HepG2 (cell line): ENCODE data around the gene MAPK9. TPM values are rescaled to one million over a fixed set of nuclear protein-coding genes. Genes with fewer than 3 reads are reported as not detected.

Source experiments
- ATAC-seq: fragments of 200-7000 bp; cut with Tn5 transposase; 3 replicates; pipeline ENCODE4 v1.9.1; 2020; ENCODE audit warnings: mild to moderate bottlenecking, moderate library complexity
- BruUV-seq: library from RNA; stranded (reverse); fragments of 400-500 nt; replicated peaks from 2 replicates; lab custom pipeline; 2021; lab: Mats Ljungman, UMichigan
- CTCF ChIA-PET: fragments of 300-600 bp; formaldehyde crosslinking; extraction: SDS; loops from one replicate; lab custom pipeline; 2021; ENCODE audit warnings: low total read pairs, inconsistent platforms, low intra/inter-chr PET ratio; lab: Yijun Ruan, JAX
- POLR2A ChIA-PET: fragments of 350-600 bp; sonication (Branson Sonifier 250); formaldehyde crosslinking; loops from one replicate; lab custom pipeline; 2020; ENCODE audit warnings: antibody characterized with exemption, inconsistent platforms; lab: Yijun Ruan, JAX
- DNase-seq: peaks from one replicate; pipeline ENCODE4 v3.0.0-alpha.2; 2015; ENCODE audit warnings: low spot score
- FAIRE-seq: peaks from 3 replicates; lab custom pipeline; 2011; peaks lifted over from hg19 to GRCh38; lab: Jason Lieb, UNC
- H2AFZ ChIP-seq: one replicate; pipeline ENCODE4 v1.6.1; 2011; ENCODE audit warnings: low read length, inconsistent platforms
- H3K27ac ChIP-seq: fragments of 300-600 bp; 3 replicates; pipeline ENCODE4 v1.8.0; 2011; ENCODE audit warnings: mixed run types, mild to moderate bottlenecking, mixed read lengths, low read length, inconsistent platforms; ENCODE audit not compliant: insufficient read depth; ENCODE audit errors: extremely low read length
- H3K27me3 ChIP-seq, 2 experiments: fragments of 200-600 bp in 1 of 2; 2 replicates in 1 of 2; 3 replicates in 1 of 2; pipeline versions ENCODE4 v1.6.0 to v1.8.0; 2011; ENCODE audit warnings: low read length in 2 of 2, mild to moderate bottlenecking in 2 of 2, moderate library complexity in 2 of 2, inconsistent platforms in 1 of 2; ENCODE audit not compliant: insufficient read depth in 2 of 2, control insufficient read depth in 1 of 2
- H3K36me3 ChIP-seq, 2 experiments: fragments of 200-600 bp in 1 of 2; replicated peaks in 1 of 2; 2 replicates in 1 of 2; 3 replicates in 1 of 2; pipeline versions ENCODE4 v1.5.1 to v1.8.0; 2011; ENCODE audit warnings: low read length in 2 of 2, inconsistent platforms in 1 of 2; ENCODE audit not compliant: insufficient read depth in 2 of 2, control insufficient read depth in 1 of 2
- H3K4me1 ChIP-seq: 2 replicates; pipeline ENCODE4 v1.5.1; 2012; ENCODE audit warnings: low read length, inconsistent platforms; ENCODE audit not compliant: insufficient read depth
- H3K4me2 ChIP-seq: 2 replicates; pipeline ENCODE4 v1.6.0; 2011; ENCODE audit warnings: low read depth, low read length, inconsistent platforms
- H3K4me3 ChIP-seq, 3 experiments: fragments of 200-600 bp in 1 of 3; sonication (generic), shearing (Covaris generic) in 1 of 3; replicated peaks in 1 of 3; 2 replicates each; pipeline ENCODE4 v1.5.1; 2011 to 2016; ENCODE audit warnings: low read length in 3 of 3, inconsistent platforms in 2 of 3, low read depth in 2 of 3, mild to moderate bottlenecking in 2 of 3, control low read depth in 1 of 3, mixed read lengths in 1 of 3; ENCODE audit not compliant: insufficient read depth in 1 of 3
- H3K79me2 ChIP-seq: one replicate; pipeline ENCODE4 v1.6.1; 2011; ENCODE audit warnings: low read length, inconsistent platforms; ENCODE audit not compliant: insufficient read depth
- H3K9ac ChIP-seq: 2 replicates; pipeline ENCODE4 v1.6.0; 2011; ENCODE audit warnings: mild to moderate bottlenecking, low read depth, low read length, inconsistent platforms; ENCODE audit not compliant: insufficient read depth
- H3K9me3 ChIP-seq: 2 replicates; pipeline ENCODE4 v1.5.1; 2012; ENCODE audit warnings: mild to moderate bottlenecking, low read length
- H4K20me1 ChIP-seq: 2 replicates; pipeline ENCODE4 v1.6.0; 2011; ENCODE audit warnings: inconsistent platforms, mild to moderate bottlenecking, low read length, moderate library complexity; ENCODE audit not compliant: insufficient read depth
- ELF3 ChIP-seq: IDR thresholded peaks from 2 replicates; pipeline ENCODE4 v1.6.1; 2016; ENCODE audit warnings: missing genetic modification reagents, missing compliant biosample characterization
- FOXJ3 ChIP-seq: sonication (generic); formaldehyde crosslinking; IDR thresholded peaks from 2 replicates; pipeline ENCODE4 v1.4.0; 2020; ENCODE audit warnings: missing genetic modification reagents, mild to moderate bottlenecking, borderline replicate concordance
- HOXA5 ChIP-seq: sonication (generic); formaldehyde crosslinking; IDR thresholded peaks from 2 replicates; pipeline ENCODE4 v1.4.0; 2020; ENCODE audit warnings: missing genetic modification reagents
- MAZ ChIP-seq, 2 experiments: sonication (generic) in 1 of 2; formaldehyde crosslinking in 1 of 2; IDR thresholded peaks; 2 replicates each; pipeline versions ENCODE4 v1.5.0 to v1.6.1; 2012 to 2020; ENCODE audit warnings: low read depth in 2 of 2, mild to moderate bottlenecking in 2 of 2, borderline replicate concordance in 1 of 2, improper control_type of control experiment in 1 of 2, low read length in 1 of 2, missing genetic modification reagents in 1 of 2, moderate library complexity in 1 of 2
- RBM22 ChIP-seq: fragments of 200-400 bp; formaldehyde crosslinking; optimal IDR thresholded peaks from 2 replicates; pipeline ENCODE3; 2017; ENCODE audit warnings: mild to moderate bottlenecking, low read length, moderate library complexity
- SRSF4 ChIP-seq: fragments of 200-400 bp; formaldehyde crosslinking; IDR thresholded peaks from one replicate; pipeline ENCODE4 v1.6.1; 2018; ENCODE audit warnings: mild to moderate bottlenecking, low read depth, low read length, moderate library complexity; ENCODE audit not compliant: poor library complexity, severe bottlenecking
- STAG1 ChIP-seq: sonication (generic); formaldehyde crosslinking; IDR thresholded peaks from 2 replicates; pipeline ENCODE4 v1.4.0; 2020; ENCODE audit warnings: missing genetic modification reagents
- TCF12 ChIP-seq, 2 experiments: fragments of 450-650 bp in 1 of 2; sonication (generic) in 1 of 2; formaldehyde crosslinking in 1 of 2; IDR thresholded peaks; 2 replicates each; pipeline versions ENCODE4 v1.6.1 to v1.8.0; 2017 to 2022; ENCODE audit warnings: antibody characterized with exemption in 1 of 2, mild to moderate bottlenecking in 1 of 2, missing genetic modification reagents in 1 of 2, moderate library complexity in 1 of 2
- TCF7 ChIP-seq: sonication (generic); IDR thresholded peaks from 2 replicates; pipeline ENCODE4 v1.6.1; 2016; ENCODE audit warnings: antibody characterized with exemption, low read depth
- ZKSCAN1 ChIP-seq: fragments of 150-350 bp; IDR thresholded peaks from 2 replicates; pipeline ENCODE4 v1.6.1; 2014; ENCODE audit warnings: low read length
- ZNF768 ChIP-seq: sonication (generic); formaldehyde crosslinking; IDR thresholded peaks from 2 replicates; pipeline ENCODE4 v1.4.0; 2020; ENCODE audit warnings: missing genetic modification reagents
- WGBS: methylation state at CpG from one replicate; pipeline ENCODE4 v1.1.6; 2017; ENCODE audit warnings: low lambda C conversion rate; 5-methylcytosine and 5-hydroxymethylcytosine counted together
- in situ Hi-C: cut with HindIII; loops from 2 replicates; pipeline ENCODE4 v1.10.0; 2017; ENCODE audit warnings: low pct_unique_long_range_greater_than_20kb; ENCODE audit not compliant: extremely low pct_ligation_motif_present
- intact Hi-C: fragments of 100-400 bp; cut with micrococcal nuclease; formaldehyde crosslinking; loops from one replicate; pipeline ENCODE4 v1.10.0; 2022; ENCODE audit not compliant: unreplicated experiment
- polyA plus RNA-seq, 8 experiments: library from polyadenylated mRNA; depleted of rRNA in 3 of 8; stranded (reverse) in 7 of 8; unstranded in 1 of 8; fragments of >200 nt; fragmentation: Illumina TruSeq in 4 of 8; extraction: Trizol in 4 of 8; gene quantifications; 2 replicates each; pipeline versions ENCODE4 v1.2.1 to v1.2.3, GENCODE V29; 2011 to 2016; ENCODE audit warnings: low read depth in 4 of 8, missing spikeins in 1 of 8, mixed read lengths in 1 of 8; ENCODE audit not compliant: insufficient read depth in 1 of 8
- total RNA-seq, 5 experiments: library from RNA; depleted of rRNA; stranded (reverse); fragments of >200 nt; fragmentation: Illumina TruSeq; extraction: Trizol; gene quantifications; 2 replicates each; pipeline ENCODE4 v1.2.3, GENCODE V29; 2016; ENCODE audit warnings: low read depth in 1 of 5
- TF ChIP-seq, protein P1 (sequence below), 2 experiments: sonication (generic) in 1 of 2; formaldehyde crosslinking in 1 of 2; IDR thresholded peaks; 2 replicates each; pipeline versions ENCODE4 v1.4.0 to v1.6.1; 2018 to 2020; ENCODE audit warnings: missing genetic modification reagents in 2 of 2, borderline replicate concordance in 1 of 2, low read depth in 1 of 2, mild to moderate bottlenecking in 1 of 2, missing biosample characterization in 1 of 2
- TF ChIP-seq, protein P2 (sequence below), 2 experiments: sonication (generic) in 1 of 2; formaldehyde crosslinking in 1 of 2; IDR thresholded peaks; 2 replicates each; pipeline versions ENCODE4 v1.4.0 to v1.6.1; 2016 to 2020; ENCODE audit warnings: borderline replicate concordance in 1 of 2, low read depth in 1 of 2, mild to moderate bottlenecking in 1 of 2, missing genetic modification reagents in 1 of 2
- TF ChIP-seq, protein P3 (sequence below): sonication (generic); formaldehyde crosslinking; IDR thresholded peaks from 2 replicates; pipeline ENCODE4 v1.5.0; 2020; ENCODE audit warnings: mild to moderate bottlenecking, missing genetic modification reagents, moderate library complexity

MAPK9 gene
- total and polyA plus RNA-seq, 2 of the 13 experiments (the other 11 are each of a cell fraction or from before 2014, with no cell fraction given): 30.1 to 56.1 TPM

DNA sequence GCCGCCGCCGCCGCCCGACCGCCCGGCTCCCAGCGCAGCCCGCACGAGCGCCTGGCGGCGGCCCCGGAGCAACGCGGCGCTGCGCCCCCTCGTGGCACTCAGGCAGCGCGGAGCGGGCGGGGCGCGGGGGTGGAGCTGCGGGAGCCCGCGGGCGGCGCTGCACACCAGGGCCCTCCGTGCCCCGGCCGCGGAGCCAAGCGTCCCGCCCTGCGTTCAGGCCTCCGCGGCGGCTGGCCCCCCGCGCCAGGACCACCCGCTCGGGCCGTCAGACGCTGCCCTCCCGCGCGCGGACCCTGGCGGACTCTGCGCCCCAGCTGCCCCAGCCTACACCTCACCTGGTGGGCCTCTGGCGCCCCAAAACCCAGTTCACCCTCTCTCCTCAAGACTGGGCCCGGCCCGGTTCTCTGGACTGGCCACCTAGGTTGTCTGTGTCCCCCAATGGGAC, 82.7 kb downstream of the MAPK9 start, which contains the start of gene RASGEF1C:
Gene RASGEF1C, minus strand, starts transcription at position 75 of the 445 bp plus-strand sequence. CDS start 71,159 bp downstream, outside the sequence.
- Histone ChIP-seq H3K4me1 (peaks cover 11% of the 10 kb centered on the region), H3K9ac (no peak within 1 kb of the TSS), H3K27me3 (peaks cover 0 to 22% of the 10 kb centered on the region in 2 experiments; a peak in 3 of 5 replicates), H3K36me3 (no peaks in the 10 kb centered on the region), H4K20me1 (0 out of 2 replicates have a peak, but pooled peaks cover 2% of the 10 kb centered on the region), H3K4me2 (peak within 1 kb of the TSS; percentile 73), H3K4me3 (peak within 1 kb of the TSS; percentile 21 to 61 (median 50); a peak in 4 of 6 replicates), H3K9me3 (no peaks in the 10 kb centered on the region), H3K27ac (no peak within 1 kb of the TSS), H2AFZ (no peak within 1 kb of the TSS), H3K79me2 (no peaks in the 10 kb centered on the region)
- ChIA-PET POLR2A (no interaction called here), CTCF (interaction anchor here (1.1 to 1.7 kb wide), 4 partner anchors 47 to 91 kb away, joined by 3 to 6 read pairs (median 4); no protein-coding TSS in a partner anchor)
- ATAC-seq: peak; percentile 86
- intact Hi-C loops (loop anchor here (10.0 kb wide), 2 partner anchors 84 to 86 kb away; partner anchors contain the start of gene MAPK9), in situ Hi-C loops (loop anchor here (5.0 to 25.0 kb wide), 3 partner anchors 77 to 253 kb away; no protein-coding TSS in a partner anchor)
- no CpG with 5 or more reads among the region's 55 CpGs for WGBS
- FAIRE-seq: no peak
- DNase-seq: peak; percentile 16
- BruUV-seq: no TSS peak
- no peak for TF ChIP-seq FOXJ3
- no peak for TF ChIP-seq ELF3 (CRISPR knock-in tag)
- TF ChIP-seq MAZ (IDR thresholded peaks at IDR 0.05; ENCODE audit: borderline replicate concordance, low read depth, low read length): 0 out of 2 replicates have a peak, but pooled peaks have one; percentile 46
- 0 out of 2 replicates have a peak, but pooled peaks have one; percentile 50 for TF ChIP-seq MAZ (CRISPR knock-in tag; IDR thresholded peaks at IDR 0.05; ENCODE audit: low read depth)
- no peak for TF ChIP-seq SRSF4
- no peak for TF ChIP-seq HOXA5
- no peak for TF ChIP-seq ZKSCAN1
- TF ChIP-seq, protein P1, sequence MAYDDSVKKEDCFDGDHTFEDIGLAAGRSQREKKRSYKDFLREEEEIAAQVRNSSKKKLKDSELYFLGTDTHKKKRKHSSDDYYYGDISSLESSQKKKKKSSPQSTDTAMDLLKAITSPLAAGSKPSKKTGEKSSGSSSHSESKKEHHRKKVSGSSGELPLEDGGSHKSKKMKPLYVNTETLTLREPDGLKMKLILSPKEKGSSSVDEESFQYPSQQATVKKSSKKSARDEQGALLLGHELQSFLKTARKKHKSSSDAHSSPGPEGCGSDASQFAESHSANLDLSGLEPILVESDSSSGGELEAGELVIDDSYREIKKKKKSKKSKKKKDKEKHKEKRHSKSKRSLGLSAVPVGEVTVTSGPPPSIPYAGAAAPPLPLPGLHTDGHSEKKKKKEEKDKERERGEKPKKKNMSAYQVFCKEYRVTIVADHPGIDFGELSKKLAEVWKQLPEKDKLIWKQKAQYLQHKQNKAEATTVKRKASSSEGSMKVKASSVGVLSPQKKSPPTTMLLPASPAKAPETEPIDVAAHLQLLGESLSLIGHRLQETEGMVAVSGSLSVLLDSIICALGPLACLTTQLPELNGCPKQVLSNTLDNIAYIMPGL (CRISPR knock-in tag; IDR thresholded peaks at IDR 0.05; ENCODE audit: borderline replicate concordance in 1 of 2, low read depth in 1 of 2): 0 out of 4 replicates have a peak, but pooled peaks of 1 of the 2 experiments have one; percentile 29
- TF ChIP-seq RBM22: no peak
- TF ChIP-seq, protein P2, sequence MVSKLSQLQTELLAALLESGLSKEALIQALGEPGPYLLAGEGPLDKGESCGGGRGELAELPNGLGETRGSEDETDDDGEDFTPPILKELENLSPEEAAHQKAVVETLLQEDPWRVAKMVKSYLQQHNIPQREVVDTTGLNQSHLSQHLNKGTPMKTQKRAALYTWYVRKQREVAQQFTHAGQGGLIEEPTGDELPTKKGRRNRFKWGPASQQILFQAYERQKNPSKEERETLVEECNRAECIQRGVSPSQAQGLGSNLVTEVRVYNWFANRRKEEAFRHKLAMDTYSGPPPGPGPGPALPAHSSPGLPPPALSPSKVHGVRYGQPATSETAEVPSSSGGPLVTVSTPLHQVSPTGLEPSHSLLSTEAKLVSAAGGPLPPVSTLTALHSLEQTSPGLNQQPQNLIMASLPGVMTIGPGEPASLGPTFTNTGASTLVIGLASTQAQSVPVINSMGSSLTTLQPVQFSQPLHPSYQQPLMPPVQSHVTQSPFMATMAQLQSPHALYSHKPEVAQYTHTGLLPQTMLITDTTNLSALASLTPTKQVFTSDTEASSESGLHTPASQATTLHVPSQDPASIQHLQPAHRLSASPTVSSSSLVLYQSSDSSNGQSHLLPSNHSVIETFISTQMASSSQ (IDR thresholded peaks at IDR 0.05; ENCODE audit: low read depth): no peak
- TF ChIP-seq, protein P2 (CRISPR knock-in tag; IDR thresholded peaks at IDR 0.05; ENCODE audit: borderline replicate concordance): no peak
- peak; percentile 41 for TF ChIP-seq STAG1
- TF ChIP-seq, protein P3, sequence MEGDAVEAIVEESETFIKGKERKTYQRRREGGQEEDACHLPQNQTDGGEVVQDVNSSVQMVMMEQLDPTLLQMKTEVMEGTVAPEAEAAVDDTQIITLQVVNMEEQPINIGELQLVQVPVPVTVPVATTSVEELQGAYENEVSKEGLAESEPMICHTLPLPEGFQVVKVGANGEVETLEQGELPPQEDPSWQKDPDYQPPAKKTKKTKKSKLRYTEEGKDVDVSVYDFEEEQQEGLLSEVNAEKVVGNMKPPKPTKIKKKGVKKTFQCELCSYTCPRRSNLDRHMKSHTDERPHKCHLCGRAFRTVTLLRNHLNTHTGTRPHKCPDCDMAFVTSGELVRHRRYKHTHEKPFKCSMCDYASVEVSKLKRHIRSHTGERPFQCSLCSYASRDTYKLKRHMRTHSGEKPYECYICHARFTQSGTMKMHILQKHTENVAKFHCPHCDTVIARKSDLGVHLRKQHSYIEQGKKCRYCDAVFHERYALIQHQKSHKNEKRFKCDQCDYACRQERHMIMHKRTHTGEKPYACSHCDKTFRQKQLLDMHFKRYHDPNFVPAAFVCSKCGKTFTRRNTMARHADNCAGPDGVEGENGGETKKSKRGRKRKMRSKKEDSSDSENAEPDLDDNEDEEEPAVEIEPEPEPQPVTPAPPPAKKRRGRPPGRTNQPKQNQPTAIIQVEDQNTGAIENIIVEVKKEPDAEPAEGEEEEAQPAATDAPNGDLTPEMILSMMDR (CRISPR knock-in tag): peak; percentile 48; the same call in 1 of the 2 replicates
- TF ChIP-seq TCF7: no peak
- TF ChIP-seq ZNF768 (CRISPR knock-in tag): peak; percentile 11; the same call in 1 of the 2 replicates
- TF ChIP-seq TCF12 (IDR thresholded peaks at IDR 0.05): no peak
- no peak for TF ChIP-seq TCF12 (CRISPR knock-in tag; IDR thresholded peaks at IDR 0.05)
